ENCODE data around the gene SPAG9.

SPAG9 gene

DNA sequence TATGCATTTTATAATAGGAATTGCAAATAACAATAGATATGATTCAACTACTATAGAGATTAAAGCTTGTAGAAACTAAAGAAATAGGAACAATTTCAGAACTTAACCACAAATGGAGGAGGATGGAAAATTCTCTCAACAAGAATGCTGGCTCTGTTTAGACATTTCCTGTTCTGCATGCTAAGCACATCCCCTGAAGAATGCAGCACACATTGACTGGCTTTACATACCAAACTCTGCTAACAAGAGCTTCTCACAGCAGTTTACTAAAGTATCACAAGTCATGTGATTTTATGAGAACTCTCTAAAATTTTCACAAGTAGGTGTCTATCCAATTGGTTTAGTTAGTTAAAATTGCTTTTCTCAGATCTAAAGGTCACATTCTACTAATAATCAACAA, 85.2 kb downstream of the SPAG9 start:
- no peak for DNase-seq

GRCh38 chr17:51034800-51035199, 85.9 kb downstream of the SPAG9 start:
- no peak for DNase-seq

- DNase-seq: no peak
These were observed 87.8 kb downstream of the SPAG9 start for GRCh38 chr17:51032850-51033249.

DNA sequence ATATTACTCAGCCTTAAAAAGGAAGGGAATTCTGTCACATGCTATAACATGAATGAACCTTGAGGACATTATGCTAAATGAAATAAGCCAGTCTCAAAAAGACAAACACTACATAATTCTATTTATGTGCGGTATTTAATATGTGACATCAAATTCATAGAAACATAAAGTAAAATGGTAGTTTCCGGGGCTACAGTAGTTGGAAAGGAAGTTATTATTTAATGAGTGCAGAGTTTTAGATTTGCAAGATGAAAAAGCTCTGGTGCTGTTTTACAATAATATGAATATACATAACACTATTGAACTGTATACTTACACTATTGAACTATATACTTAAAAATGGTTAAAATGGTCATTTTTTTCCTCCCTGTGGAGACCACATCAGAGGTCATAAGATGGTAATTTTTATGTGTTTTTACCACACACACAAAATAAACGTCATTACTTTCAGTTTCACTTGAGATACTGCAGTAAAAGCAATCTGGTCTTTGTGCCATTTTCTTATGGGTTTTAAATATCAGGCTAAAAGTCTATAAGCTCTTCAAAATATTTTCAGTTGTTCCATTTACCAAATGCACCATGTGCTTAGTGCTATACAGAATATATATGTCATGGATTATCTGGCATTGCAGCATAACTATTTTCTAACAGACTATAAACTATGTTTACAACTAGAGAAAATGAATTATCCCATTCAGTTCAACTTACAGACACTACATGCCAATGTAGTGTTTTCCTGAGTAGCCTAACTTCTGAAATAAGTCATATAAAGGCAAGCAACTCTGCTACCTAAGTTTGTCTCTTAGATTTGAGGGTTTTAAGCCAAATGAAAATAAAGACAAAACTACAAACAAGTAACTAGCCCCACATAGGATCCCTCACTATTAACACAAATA, 90.9 kb downstream of the SPAG9 start:
- DNase-seq: peak; percentile 38 to 71 (median 69)

DNA sequence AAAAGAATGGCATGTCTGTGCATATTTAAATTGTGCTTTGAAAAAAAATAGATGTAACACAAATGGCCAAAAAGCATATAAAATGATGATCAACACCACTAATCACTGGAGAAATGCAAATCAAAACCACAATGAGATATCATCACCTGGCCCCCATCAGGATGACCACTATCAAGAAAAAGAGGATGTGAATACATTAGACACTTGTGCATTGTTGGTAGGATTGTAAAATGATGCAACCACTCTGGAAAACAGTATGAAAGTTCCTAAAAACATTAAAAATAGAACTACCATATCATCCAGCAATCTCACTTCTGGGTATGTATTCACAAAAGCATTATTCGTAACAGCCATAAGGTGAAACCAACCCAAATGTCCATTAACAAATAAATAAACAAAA, 91.5 kb downstream of the SPAG9 start:
- peak; percentile 19 to 51 (median 41) for DNase-seq

DNA sequence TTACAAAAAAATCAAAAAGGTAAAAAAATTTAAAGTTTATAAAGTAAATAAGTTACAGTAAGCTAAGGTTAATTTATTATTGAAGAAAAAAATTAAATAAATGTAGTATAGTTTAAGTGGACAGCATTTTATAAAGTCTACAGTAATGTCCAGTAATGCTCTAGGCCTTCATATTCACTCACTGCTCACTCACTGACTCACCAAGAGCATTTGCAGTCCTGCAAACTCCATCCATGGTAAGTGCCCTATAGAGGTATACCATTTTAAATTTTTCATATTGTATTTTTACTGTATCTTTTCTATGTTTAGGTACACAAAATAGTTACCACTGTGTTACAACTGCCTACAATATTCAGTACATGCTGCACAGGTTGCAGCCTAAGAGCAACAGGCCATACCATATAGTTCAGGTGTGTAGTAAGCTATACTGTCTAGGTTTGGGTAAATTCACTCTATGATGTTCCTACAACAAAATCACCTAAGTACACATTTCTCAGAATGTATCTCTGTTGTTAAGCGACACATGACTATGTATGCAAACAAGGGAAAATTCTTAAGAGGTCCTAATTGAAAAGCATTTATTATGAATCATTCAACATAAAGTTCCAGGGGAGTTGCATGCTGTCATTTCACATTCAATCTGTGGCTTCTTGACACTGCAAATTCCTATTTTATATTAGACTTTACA, 92.3 kb downstream of the SPAG9 start:
- DNase-seq: peak in 2 of 3 donors; percentile 25 to 28

GRCh38 chr17:51018541-51018940, 102.1 kb downstream of the SPAG9 start:
- no peak for DNase-seq

- DNase-seq: no peak
These were observed 103.4 kb downstream of the SPAG9 start for GRCh38 chr17:51017270-51017669.

DNA sequence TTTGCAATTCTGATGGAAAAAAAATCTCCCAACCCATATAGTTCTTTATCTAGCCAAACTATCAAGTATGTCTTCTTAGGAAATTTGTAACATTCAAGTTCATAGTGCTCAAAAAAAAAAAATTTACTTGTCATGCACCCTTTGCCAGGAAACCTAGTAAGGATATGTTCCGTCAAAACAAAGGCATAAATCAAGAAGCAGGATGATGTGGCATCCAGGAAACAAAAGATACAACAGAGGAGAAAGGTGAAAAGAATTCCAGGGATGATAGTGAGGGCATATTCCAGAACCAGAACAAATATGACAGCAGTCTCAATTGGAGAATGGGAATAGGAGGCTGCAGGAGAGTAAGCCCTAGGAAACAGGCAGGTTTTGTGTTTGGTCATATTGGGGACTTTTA, 104.6 kb downstream of the SPAG9 start:
- no peak for DNase-seq

DNA sequence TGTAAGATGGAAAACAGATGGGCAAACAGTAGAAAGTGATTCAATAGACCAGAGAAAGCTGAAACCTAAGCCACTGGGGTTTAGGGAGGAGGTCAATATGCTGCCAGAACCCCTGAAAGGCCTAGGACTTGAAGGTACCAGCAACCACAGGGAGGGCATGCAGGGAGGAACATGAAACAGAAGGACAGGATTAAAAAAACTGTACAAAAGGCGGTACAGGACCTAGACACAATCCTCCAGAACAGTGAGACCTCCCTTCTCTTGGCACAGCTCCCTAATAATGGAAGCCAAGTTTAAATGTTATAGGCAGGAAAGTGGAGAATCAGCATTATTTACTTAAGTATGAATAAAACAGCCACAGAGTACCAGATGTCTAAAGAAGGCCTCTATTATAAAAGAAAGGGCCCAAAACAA, 105.5 kb downstream of the SPAG9 start:
- no peak for DNase-seq

DNA sequence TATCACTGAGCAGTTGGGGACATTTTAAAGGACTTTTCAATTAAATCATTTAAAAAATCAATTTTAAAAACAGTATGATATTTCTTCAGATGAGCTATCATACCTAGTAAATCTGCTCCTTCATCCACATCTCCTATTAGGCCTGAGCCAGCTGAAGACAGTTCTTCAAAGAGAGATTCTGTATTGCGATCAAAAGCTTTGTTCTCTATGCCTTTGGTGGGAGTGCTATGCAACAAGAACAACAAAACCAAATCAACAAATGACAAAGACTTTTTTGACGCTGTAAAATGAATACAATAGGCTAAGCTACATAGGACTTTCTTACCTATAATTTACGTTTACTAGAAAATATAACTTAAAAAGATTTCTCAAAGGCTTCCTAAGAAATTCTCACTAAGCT, 106.5 kb downstream of the SPAG9 start:
- no peak for DNase-seq

- DNase-seq: no peak
These were observed 107.3 kb downstream of the SPAG9 start for GRCh38 chr17:51013322-51013721.

DNA sequence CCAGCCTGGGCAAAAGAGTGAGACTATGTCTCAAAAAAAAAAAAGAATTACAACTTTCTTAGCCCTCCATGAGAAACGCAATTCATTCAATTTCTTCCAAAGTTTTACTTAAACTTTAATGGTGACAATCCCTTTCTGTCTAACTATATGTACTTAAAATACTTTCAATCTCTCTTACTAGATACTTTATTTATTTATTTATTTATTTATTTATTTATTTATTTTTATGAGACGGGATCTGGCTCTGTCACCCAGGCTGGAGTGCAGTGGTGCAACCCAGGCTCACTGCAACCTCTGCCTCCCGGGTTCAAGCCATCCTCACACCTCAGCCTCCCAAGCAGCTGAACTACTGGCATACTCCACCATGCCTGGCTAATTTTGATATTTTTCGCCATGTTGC, 108.1 kb downstream of the SPAG9 start:
- DNase-seq: no peak

GRCh38 chr17:51010173-51010675, 110.4 kb downstream of the SPAG9 start:
- no peak for DNase-seq

GRCh38 chr17:51006601-51007000, 114.1 kb downstream of the SPAG9 start:
- DNase-seq: no peak

- no peak for DNase-seq
These were observed 114.9 kb downstream of the SPAG9 start for GRCh38 chr17:51005768-51006167.

DNA sequence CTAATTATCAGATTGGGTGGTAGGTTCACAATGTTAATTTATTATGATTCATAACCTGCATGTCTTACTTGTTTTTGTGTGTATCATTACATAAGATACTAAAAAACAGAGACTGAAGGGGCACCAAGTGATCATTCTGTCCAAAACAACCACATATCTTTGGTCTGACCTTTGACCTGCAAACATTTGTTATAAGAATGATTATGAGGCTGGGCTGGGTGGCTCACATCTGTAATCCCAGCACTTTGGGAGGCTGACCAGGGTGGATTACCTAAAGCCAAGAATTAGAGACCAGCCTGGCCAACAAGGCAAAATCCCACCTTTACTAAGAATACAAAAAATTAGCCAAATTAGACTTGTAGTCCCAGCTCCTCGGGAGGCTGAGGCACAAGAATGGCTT, 116.4 kb downstream of the SPAG9 start:
- no peak for DNase-seq

GRCh38 chr17:51000835-51001638, 119.6 kb downstream of the SPAG9 start:
- DNase-seq: peak; percentile 46 to 74 (median 54)

DNA sequence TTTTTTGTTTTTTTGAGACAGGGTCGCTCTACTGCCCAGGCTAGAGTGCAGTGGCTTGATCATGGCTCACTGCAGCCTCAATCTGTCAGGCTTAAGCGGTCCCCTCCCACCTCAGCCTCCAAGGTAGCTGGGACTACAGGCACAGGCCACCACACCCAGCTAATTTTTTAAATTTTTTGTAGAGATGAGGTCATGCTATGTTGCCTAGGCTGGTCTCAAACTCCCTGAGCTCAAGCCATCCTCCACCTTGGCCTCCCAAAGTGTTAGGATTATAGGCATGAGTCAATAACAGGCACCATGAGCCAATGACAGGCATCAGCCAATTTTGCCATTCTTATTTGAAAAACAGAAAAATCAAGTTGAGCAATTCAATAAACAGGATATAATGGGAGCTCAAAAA, 125.0 kb downstream of the SPAG9 start:
- no peak for DNase-seq

- DNase-seq: no peak
These were observed 127.1 kb downstream of the SPAG9 start for GRCh38 chr17:50993544-50993943.

- DNase-seq: no peak
These were observed 131.5 kb downstream of the SPAG9 start for GRCh38 chr17:50989149-50989548.

DNA sequence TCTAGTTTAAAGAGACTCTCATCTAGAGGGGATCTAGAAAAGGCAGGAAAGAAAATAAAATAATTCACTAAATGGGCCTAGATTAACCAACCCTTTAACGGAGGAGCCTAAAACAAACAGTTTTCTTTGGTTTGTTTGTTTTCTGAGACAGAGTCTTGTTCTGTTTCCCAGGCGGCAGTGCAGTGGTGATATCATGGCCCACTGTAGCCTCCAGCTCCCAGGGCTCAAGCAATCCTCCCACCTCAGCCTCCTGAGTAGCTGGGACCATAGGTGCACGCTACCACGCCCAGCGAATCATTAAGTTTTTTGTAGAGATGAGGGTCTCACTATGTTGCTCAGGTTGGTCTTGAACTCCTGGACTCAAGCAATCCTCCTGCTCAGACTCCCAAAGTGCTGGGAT, 132.2 kb downstream of the SPAG9 start:
- DNase-seq: no peak

GRCh38 chr17:50986989-50987660, 133.5 kb downstream of the SPAG9 start:
- DNase-seq: no peak

Data from suppressor macrophage treated with lipopolysaccharide for 1 hour (primary cell).